ENCODE results near the gene ALX3.

Gene ALX3

DNA sequence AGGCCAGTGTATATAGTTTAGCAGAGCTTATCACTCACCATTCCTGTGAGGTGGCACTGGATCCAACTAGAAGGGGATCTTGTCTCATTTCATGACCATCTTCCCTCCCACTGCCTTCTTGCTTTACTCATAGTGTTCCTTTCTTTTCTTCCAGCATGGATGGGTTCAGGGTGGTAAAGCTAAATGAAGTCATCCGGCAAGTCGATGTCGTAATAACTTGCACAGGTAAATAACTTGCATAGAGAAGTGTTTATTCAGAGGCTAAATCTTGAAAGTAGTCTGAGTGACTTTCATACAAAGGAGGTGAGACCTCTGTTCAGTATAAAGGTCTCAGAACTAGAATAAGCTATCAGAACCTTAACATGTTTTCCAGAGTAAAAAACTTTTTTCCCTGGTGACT, 52.7 kb downstream of the ALX3 start:
- Histone ChIP-seq H3K79me2 (ENCODE audit: insufficient read depth, low read length) (no peaks in the 10 kb centered on the region), H3K4me2 (ENCODE audit: low read depth, low read length, poor library complexity, severe bottlenecking) (no peak overlapping the region), H3K9ac (ENCODE audit: low read length) (no peak overlapping the region), H2AFZ (ENCODE audit: low read depth, low read length, severe bottlenecking) (no peak overlapping the region), H3K36me3 (ENCODE audit: low read length) (peaks cover 44% of the 10 kb centered on the region), H4K20me1 (ENCODE audit: low read depth, low read length) (no peaks in the 10 kb centered on the region), H3K9me3 (ENCODE audit: insufficient read depth, low read length) (no peaks in the 10 kb centered on the region), H3K27ac (ENCODE audit: low read depth, low read length) (no peak overlapping the region), H3K27me3 (ENCODE audit: low read length) (no peaks in the 10 kb centered on the region), H3F3A (ENCODE audit: insufficient read depth) (no peaks in the 10 kb centered on the region), H3K4me3 (ENCODE audit: insufficient read depth, low read length, poor library complexity, severe bottlenecking) (no peak overlapping the region), H3K9me2 (replicated peaks; ENCODE audit: insufficient read depth, low read length) (no peaks in the 10 kb centered on the region)
- TF ChIP-seq EZH2phosphoT487 (conservative IDR thresholded peaks at IDR 0.05; ENCODE audit: low read length) (no peak), CTCF (IDR thresholded peaks at IDR 0.05; ENCODE audit: insufficient read depth, low read length, poor library complexity, severe bottlenecking) (no peak)

GRCh38 chr1:110012100-110012780, 58.2 kb downstream of the ALX3 start:
- H4K20me1 ChIP-seq (ENCODE audit: low read depth, low read length): no peaks in the 10 kb centered on the region
- H3K79me2 ChIP-seq (ENCODE audit: insufficient read depth, low read length): no peaks in the 10 kb centered on the region
- H3K9ac ChIP-seq (ENCODE audit: low read length): no peak overlapping the region
- no peaks in the 10 kb centered on the region for H3K27me3 ChIP-seq (ENCODE audit: low read length)
- H3F3A ChIP-seq (ENCODE audit: insufficient read depth): no peaks in the 10 kb centered on the region
- peaks cover 28% of the 10 kb centered on the region; the same call in 1 of the 2 replicates for H3K36me3 ChIP-seq (ENCODE audit: low read length)
- no peak overlapping the region for H3K4me2 ChIP-seq (ENCODE audit: low read depth, low read length, poor library complexity, severe bottlenecking)
- no peaks in the 10 kb centered on the region for H3K9me3 ChIP-seq (ENCODE audit: insufficient read depth, low read length)
- no peaks in the 10 kb centered on the region for H3K9me2 ChIP-seq (replicated peaks; ENCODE audit: insufficient read depth, low read length)
- H2AFZ ChIP-seq (ENCODE audit: low read depth, low read length, severe bottlenecking): no peak overlapping the region
- TF ChIP-seq CTCF (IDR thresholded peaks at IDR 0.05; ENCODE audit: insufficient read depth, low read length, poor library complexity, severe bottlenecking) (no peak), EZH2phosphoT487 (conservative IDR thresholded peaks at IDR 0.05; ENCODE audit: low read length) (no peak)
- no peak overlapping the region for H3K4me3 ChIP-seq (ENCODE audit: insufficient read depth, low read length, poor library complexity, severe bottlenecking)
- H3K27ac ChIP-seq (ENCODE audit: low read depth, low read length): no peak overlapping the region

GRCh38 chr1:110011527-110012041, 58.9 kb downstream of the ALX3 start:
- Histone ChIP-seq H3K4me2 (ENCODE audit: low read depth, low read length, poor library complexity, severe bottlenecking) (no peak overlapping the region), H3F3A (ENCODE audit: insufficient read depth) (no peaks in the 10 kb centered on the region), H3K9ac (ENCODE audit: low read length) (no peak overlapping the region), H3K9me3 (ENCODE audit: insufficient read depth, low read length) (no peaks in the 10 kb centered on the region), H3K27me3 (ENCODE audit: low read length) (no peaks in the 10 kb centered on the region), H3K27ac (ENCODE audit: low read depth, low read length) (no peak overlapping the region), H3K4me3 (ENCODE audit: insufficient read depth, low read length, poor library complexity, severe bottlenecking) (no peak overlapping the region), H4K20me1 (ENCODE audit: low read depth, low read length) (no peaks in the 10 kb centered on the region), H2AFZ (ENCODE audit: low read depth, low read length, severe bottlenecking) (no peak overlapping the region), H3K9me2 (replicated peaks; ENCODE audit: insufficient read depth, low read length) (no peaks in the 10 kb centered on the region), H3K36me3 (ENCODE audit: low read length) (peaks cover 28% of the 10 kb centered on the region; the same call in 1 of the 2 replicates), H3K79me2 (ENCODE audit: insufficient read depth, low read length) (no peaks in the 10 kb centered on the region)
- TF ChIP-seq EZH2phosphoT487 (conservative IDR thresholded peaks at IDR 0.05; ENCODE audit: low read length) (no peak), CTCF (IDR thresholded peaks at IDR 0.05; ENCODE audit: insufficient read depth, low read length, poor library complexity, severe bottlenecking) (peak; percentile 22)

All from SU-DHL-6 (cell line).